ENCODE measurements around the gene PAQR7. TPM values are rescaled to one million over a fixed set of nuclear protein-coding genes. Genes with fewer than 3 reads are reported as not detected.
A peak's percentile ranks its signal among the peaks of the same experiment; 100 is the strongest.

Gene PAQR7
- total RNA-seq, 2 experiments from 2014 or later, result 4.1 to 4.2 TPM

DNA sequence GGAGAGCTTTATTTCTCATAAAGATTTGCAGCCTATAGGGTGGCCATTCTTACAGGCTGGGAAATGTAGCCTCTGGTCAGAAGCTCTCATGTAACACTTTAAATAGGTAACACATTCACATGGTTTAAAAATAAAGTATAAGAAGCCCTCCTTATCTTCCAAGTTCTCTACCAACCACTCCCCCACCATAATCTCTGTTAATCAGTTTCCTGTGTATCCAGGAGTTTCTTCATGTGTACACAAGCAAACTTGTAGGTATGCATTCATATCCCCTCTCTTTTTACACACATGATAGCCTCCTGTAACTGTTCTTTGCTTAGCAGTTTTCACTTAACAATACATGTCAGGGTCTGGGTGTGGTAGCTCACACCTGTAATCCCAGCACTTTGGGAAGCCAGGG lies 35.7 kb upstream of the PAQR7 start:
- ChIA-PET CTCF (no interaction called here), POLR2A (no interaction called here)
- Mint-ChIP-seq H3K4me1 (ENCODE audit: low read depth) (peaks cover 4% of the 10 kb centered on the region), H3K27ac (no peak overlapping the region), H3K27me3 (no peaks in the 10 kb centered on the region), H3K36me3 (no peaks in the 10 kb centered on the region), H3K4me3 (no peak overlapping the region), H3K9me3 (no peaks in the 10 kb centered on the region)
- no peak for DNase-seq
- intact Hi-C loops (cut with micrococcal nuclease), result no loop called here

DNA sequence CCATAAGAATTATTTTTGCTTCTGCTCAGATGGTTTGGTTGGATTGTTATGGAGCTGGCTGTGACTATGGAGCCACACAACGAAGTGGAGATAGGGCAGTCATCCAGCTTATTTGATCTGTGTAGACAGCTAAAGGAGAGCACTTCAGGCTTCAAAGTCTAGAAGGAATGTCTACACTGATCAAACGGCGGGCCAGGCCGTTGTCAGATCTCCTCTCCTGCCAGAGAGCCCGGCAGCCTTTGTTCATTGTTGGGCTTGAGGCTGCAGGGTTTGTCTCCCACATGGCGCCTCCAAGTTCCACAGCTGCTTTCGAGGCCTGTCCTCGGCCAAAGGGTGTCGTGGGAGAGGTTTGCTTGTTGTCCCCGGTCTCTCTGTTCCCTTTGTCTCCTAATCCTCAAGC lies 33.5 kb upstream of the PAQR7 start:
- Mint-ChIP-seq H3K4me3 (no peak overlapping the region), H3K36me3 (peaks cover 12% of the 10 kb centered on the region), H3K27me3 (no peaks in the 10 kb centered on the region), H3K4me1 (ENCODE audit: low read depth) (peaks cover 14% of the 10 kb centered on the region), H3K9me3 (no peaks in the 10 kb centered on the region), H3K27ac (no peak overlapping the region)
- POLR2A ChIA-PET, result no interaction called here
- intact Hi-C loops (cut with micrococcal nuclease), result loop anchor here (5.0 kb wide), 1 partner anchor 87 kb away; no protein-coding TSS in a partner anchor
- CTCF ChIA-PET, result interaction anchor here (0.8 to 7.3 kb wide), 2 partner anchors 14 to 51 kb away, joined by 3 to 89 read pairs; no protein-coding TSS in a partner anchor
- no peak for DNase-seq

DNA sequence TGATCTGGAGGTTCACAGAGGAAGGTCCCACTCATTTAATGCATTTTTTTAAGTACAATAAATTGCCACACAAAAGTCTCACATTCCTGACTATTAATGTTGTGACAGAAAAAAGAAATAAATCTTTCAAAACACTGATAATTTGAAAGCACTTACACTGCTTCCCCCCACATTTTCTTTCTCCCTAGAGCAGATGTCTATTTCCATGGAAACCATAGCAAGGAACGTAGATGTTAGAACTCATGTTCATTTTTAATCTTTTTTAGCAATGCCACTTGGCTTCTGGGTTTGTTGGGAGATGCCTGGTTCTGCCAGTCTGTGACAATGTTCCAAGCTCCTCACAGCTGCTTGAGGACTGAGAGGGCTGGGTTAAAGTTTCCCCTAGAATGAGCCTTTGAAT lies 32.7 kb upstream of the PAQR7 start:
- Mint-ChIP-seq H3K4me3 (no peak overlapping the region), H3K4me1 (ENCODE audit: low read depth) (peaks cover 18% of the 10 kb centered on the region), H3K27me3 (no peaks in the 10 kb centered on the region), H3K9me3 (no peaks in the 10 kb centered on the region), H3K27ac (no peak overlapping the region), H3K36me3 (peaks cover 18% of the 10 kb centered on the region)
- intact Hi-C loops (cut with micrococcal nuclease), result loop anchor here (5.0 kb wide), 1 partner anchor 86 kb away; no protein-coding TSS in a partner anchor
- DNase-seq, result no peak
- ChIA-PET POLR2A (no interaction called here), CTCF (interaction anchor here (7.3 kb wide), 1 partner anchor 13 kb away, joined by 89 read pairs; no protein-coding TSS in a partner anchor)

DNA sequence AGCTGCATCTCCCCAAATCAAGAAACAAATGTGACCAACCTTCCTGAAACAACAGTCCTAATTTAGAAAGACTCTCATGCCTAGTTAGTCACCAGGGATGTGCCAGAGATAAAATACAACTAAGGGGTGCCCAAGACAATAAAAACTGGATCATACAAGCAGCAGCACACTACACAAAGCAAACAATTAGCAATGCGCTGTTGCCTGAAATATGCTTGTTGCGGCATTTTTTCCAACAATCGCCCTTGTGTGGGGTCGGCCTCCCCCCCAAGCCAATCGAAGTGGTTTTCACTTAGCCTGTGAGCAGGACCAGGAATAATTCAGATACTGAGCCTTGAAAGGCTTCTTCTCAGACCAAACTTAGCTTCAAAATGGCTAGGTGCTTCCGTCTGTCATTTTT lies 32.1 kb upstream of the PAQR7 start:
- ChIA-PET CTCF (interaction anchor here (1.2 to 7.3 kb wide), 2 partner anchors 12 to 90 kb away, joined by 4 to 89 read pairs; partner anchors contain the start of gene PAFAH2), POLR2A (interaction anchor here (1.0 kb wide), 1 partner anchor 90 kb away, joined by 3 read pairs; the partner anchor contains the start of gene PAFAH2)
- H3K4me1 Mint-ChIP-seq (ENCODE audit: low read depth), result peaks cover 22% of the 10 kb centered on the region
- intact Hi-C loops (cut with micrococcal nuclease), result loop anchor here (2.0 to 5.0 kb wide), 2 partner anchors 15 to 85 kb away; no protein-coding TSS in a partner anchor
- H3K36me3 Mint-ChIP-seq, result peaks cover 23% of the 10 kb centered on the region
- no peak for DNase-seq
- no peaks in the 10 kb centered on the region for H3K27me3 Mint-ChIP-seq
- no peak overlapping the region for H3K27ac Mint-ChIP-seq
- H3K9me3 Mint-ChIP-seq, result no peaks in the 10 kb centered on the region
- peak overlapping the region; percentile 84 for H3K4me3 Mint-ChIP-seq

DNA sequence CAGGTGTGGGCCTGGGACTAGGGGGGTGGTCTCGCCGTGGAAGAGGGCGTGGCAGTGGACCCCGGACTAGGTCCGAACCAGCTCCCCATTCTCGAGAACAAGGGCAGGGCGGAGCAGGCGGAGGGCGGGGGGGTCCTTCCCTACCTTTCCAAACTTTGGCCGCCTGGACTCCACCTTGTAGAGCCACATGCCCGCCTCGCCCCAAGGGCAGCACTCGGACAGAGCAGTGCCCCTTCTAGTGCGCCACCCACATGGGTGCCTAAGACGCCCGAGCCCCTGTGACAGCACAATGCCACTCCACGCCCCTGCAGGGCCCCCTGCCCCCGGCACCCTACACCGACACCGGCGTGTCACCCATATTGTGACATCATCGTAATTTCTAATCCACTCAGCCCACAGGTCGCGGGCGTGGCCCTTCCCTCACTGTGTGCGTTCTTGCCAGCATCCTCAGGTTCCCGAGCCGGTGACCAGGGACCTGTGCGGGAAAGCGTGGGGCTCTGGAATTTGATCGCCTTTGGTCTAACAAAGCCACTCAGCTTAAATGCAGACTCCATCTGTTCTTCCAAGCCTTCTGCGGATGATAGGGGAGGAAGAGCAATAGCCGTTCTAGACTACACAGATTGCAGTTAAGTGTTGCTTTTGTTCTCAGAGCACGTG lies 31.3 kb upstream of the PAQR7 start:
- H3K4me1 Mint-ChIP-seq (ENCODE audit: low read depth), result peaks cover 23% of the 10 kb centered on the region
- ChIA-PET POLR2A (interaction anchor here (1.0 to 2.5 kb wide), 2 partner anchors 90 to 91 kb away, joined by 3 to 9 read pairs; partner anchors contain the start of gene PAFAH2), CTCF (interaction anchor here (1.2 to 7.3 kb wide), 2 partner anchors 11 to 91 kb away, joined by 4 to 89 read pairs; partner anchors contain the start of gene PAFAH2)
- intact Hi-C loops (cut with micrococcal nuclease), result loop anchor here (2.0 to 5.0 kb wide), 2 partner anchors 16 to 84 kb away; no protein-coding TSS in a partner anchor
- no peaks in the 10 kb centered on the region for H3K27me3 Mint-ChIP-seq
- H3K4me3 Mint-ChIP-seq, result peak overlapping the region; percentile 84
- peaks cover 27% of the 10 kb centered on the region for H3K36me3 Mint-ChIP-seq
- H3K27ac Mint-ChIP-seq, result peak overlapping the region; percentile 51
- peak; percentile 46 for DNase-seq
- no peaks in the 10 kb centered on the region for H3K9me3 Mint-ChIP-seq

DNA sequence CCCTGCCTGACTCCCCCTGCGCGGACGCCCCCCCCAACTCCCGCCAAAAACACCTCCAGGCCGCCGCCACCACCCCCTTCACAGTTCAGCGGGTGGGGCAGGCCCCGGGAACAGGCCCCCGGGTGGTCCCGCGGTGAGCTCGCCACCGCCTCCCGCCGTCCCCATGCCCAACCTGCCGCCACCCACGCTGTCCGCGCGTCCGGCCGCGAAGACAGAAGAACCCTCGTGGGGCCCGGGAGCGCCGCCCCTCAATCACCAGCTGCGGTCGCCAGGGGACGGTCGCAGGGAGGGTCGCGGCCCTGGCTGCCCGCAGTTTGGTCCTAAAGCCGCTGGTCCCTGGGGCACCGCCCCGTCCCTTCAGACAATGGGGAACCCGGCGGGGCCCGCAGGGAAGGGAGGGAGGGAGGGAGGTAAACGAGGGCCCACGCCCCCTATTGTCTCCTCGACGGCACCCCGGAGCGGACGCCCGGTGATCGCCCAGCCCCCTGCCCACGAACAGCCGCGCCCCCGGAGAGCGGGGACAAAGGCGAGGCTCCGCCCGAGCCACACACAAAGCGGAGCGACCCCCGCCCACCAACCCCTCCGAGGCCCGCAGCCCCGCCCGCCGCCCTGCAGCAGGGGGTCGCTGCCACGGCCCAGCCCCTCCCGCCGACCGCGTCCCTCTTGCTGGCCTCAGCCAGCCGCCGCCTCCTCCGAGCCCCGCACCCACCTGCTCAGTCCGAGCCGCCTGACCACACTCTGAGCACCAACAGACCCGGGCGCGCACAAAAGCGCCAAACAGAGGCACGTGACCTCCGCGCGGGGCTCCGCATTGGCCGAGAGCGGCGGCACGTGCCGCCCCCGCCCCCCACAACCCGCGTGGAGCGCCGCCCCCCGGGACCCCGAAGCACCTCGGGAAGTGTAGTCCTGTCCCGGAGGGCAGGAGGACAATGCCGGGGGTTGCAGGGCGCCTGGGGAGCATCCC lies 30.5 kb upstream of the PAQR7 start, which contains the start of gene STMN1:
TSS of gene STMN1 (minus strand) at position 740 of the 964 bp plus-strand sequence. CDS start 1,743 bp downstream, outside the sequence.
- peak; percentile 95 for DNase-seq
- Mint-ChIP-seq H3K27me3 (no peaks in the 10 kb centered on the region), H3K4me1 (ENCODE audit: low read depth) (peaks cover 23% of the 10 kb centered on the region), H3K4me3 (peak within 1 kb of the TSS; percentile 84), H3K9me3 (no peaks in the 10 kb centered on the region), H3K27ac (peak within 1 kb of the TSS; percentile 89), H3K36me3 (peaks cover 35% of the 10 kb centered on the region)
- intact Hi-C loops (cut with micrococcal nuclease), result loop anchor here (1.0 to 5.0 kb wide), 5 partner anchors 11 to 92 kb away; partner anchors contain the start of genes AUNIP and PAFAH2
- ChIA-PET CTCF (interaction anchor here (1.2 to 7.3 kb wide), 5 partner anchors 10 to 93 kb away, joined by 6 to 89 read pairs (median 8); partner anchors contain the start of gene PAFAH2), POLR2A (interaction anchor here (1.0 to 2.5 kb wide), 5 partner anchors 10 to 91 kb away, joined by 3 to 9 read pairs (median 7); partner anchors contain the start of genes MTFR1L and PAFAH2)

DNA sequence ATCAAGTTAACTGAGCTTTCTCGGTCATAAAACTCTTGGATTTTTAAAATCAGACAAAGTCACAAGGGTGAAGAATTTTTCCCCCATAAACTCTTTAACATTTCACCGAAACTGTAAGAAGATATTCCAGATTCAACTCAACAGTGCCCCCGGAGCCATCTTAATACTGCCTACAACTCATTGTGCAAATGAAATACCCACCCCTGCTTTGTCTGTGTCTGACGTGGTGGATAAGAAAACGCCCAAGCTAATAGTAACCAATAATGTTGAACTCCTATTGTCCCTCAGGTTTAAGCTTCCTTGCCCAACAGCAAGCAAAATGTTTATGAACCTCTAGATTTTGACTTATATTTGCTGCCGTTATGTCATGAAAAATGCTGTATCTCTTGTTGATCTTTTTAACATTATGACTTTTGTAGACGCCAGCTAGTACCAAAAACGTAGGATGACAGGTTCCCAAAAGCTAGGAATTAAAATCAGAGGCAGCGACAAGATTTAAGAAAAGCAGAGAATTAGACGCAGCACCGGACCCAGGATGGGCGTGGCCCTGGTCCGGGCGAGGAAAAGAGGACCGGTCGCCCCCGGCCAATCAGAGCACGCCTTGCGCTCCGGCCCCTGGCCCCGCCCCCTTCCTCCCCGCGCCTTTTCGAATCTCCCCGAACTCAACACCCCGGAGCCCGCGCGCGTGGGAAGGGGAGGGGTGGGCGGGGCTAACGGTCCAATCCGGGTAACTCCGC lies 29.6 kb upstream of the PAQR7 start:
- Mint-ChIP-seq H3K27me3 (no peaks in the 10 kb centered on the region), H3K4me1 (ENCODE audit: low read depth) (peaks cover 23% of the 10 kb centered on the region), H3K36me3 (peaks cover 43% of the 10 kb centered on the region), H3K27ac (peak overlapping the region; percentile 68), H3K4me3 (peak overlapping the region; percentile 84), H3K9me3 (no peaks in the 10 kb centered on the region)
- CTCF ChIA-PET, result interaction anchor here (1.2 to 7.3 kb wide), 5 partner anchors 10 to 94 kb away, joined by 6 to 89 read pairs (median 8); partner anchors contain the start of gene PAFAH2
- peak; percentile 97 for DNase-seq
- POLR2A ChIA-PET, result interaction anchor here (1.0 to 2.5 kb wide), 6 partner anchors 10 to 95 kb away, joined by 3 to 9 read pairs (median 7); partner anchors contain the start of genes MTFR1L and PAFAH2
- intact Hi-C loops (cut with micrococcal nuclease), result loop anchor here (1.0 to 5.0 kb wide), 4 partner anchors 10 to 93 kb away; partner anchors contain the start of genes AUNIP and PAFAH2

DNA sequence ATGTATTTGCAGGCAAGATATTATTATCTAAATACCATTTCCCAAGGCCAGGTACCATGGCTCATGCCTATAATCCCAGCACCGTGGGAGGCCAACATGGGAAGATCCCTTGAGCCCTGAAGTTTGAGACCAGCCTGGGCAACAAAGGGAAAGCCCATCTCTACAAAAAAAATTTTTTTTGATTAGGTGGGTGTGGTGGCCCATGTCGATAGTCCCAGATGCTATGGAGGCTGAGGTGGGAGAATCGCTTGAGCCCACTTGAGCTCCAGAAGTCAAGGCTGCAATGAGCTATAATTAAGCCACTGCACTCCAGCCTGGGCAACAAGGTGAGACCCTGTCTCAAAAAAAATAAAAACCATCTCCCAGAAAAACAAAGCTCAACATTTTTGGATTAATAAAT lies 28.5 kb upstream of the PAQR7 start:
- Mint-ChIP-seq H3K9me3 (no peaks in the 10 kb centered on the region), H3K27me3 (no peaks in the 10 kb centered on the region), H3K36me3 (peaks cover 51% of the 10 kb centered on the region), H3K27ac (no peak overlapping the region), H3K4me3 (peak overlapping the region; percentile 84), H3K4me1 (ENCODE audit: low read depth) (peaks cover 23% of the 10 kb centered on the region)
- DNase-seq, result no peak
- intact Hi-C loops (cut with micrococcal nuclease), result no loop called here
- POLR2A ChIA-PET, result interaction anchor here (1.6 to 2.5 kb wide), 3 partner anchors 8 to 96 kb away, joined by 7 to 8 read pairs (median 7); partner anchors contain the start of gene MTFR1L
- CTCF ChIA-PET, result interaction anchor here (1.4 to 7.3 kb wide), 4 partner anchors 9 to 93 kb away, joined by 5 to 89 read pairs (median 26); partner anchors contain the start of gene PAFAH2

DNA sequence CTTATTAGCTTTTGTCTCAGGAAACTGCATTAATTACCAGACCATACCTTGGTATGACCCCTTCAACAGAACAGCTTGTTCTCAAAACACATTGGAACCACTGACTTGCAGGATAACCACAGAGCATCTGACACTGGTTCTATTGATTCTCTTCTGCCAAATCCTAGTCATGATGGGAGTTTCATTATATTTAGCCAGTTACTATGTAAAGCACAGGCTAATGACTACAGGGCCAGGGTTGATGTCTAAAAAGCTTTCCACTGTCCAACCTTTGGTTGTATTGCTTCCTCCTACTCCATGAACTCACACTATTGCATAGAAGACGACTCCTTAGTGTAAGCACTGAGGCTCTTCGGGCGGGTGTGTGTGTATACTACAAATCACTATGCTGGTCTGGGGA lies 27.0 kb upstream of the PAQR7 start:
- ChIA-PET CTCF (interaction anchor here (5.2 kb wide), 1 partner anchor 95 kb away, joined by 45 read pairs; the partner anchor contains the start of gene PAFAH2), POLR2A (no interaction called here)
- DNase-seq, result no peak
- intact Hi-C loops (cut with micrococcal nuclease), result no loop called here
- peaks cover 61% of the 10 kb centered on the region for H3K36me3 Mint-ChIP-seq
- H3K4me1 Mint-ChIP-seq (ENCODE audit: low read depth), result peaks cover 23% of the 10 kb centered on the region
- no peak overlapping the region for H3K4me3 Mint-ChIP-seq
- no peak overlapping the region for H3K27ac Mint-ChIP-seq
- no peaks in the 10 kb centered on the region for H3K9me3 Mint-ChIP-seq
- H3K27me3 Mint-ChIP-seq, result no peaks in the 10 kb centered on the region

DNA sequence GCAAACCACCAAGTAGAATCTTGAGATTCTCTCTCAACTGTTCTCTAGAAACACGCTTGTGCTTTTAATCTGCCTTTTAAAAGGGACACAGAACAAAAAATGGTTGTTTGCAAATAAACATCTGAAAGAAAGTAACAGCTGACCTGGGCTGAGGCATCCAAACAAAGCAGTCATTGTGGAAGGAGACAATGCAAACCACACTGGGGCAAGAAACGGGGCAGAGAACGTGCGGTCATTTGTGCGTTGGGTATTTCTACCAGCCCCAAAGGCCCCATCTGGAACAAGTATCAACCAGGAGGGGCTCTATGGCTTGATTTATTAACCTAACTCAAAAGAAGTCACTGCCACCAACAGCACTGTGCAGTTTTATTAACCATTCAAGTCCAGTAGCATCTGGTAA lies 24.7 kb upstream of the PAQR7 start:
- no peak overlapping the region for H3K4me3 Mint-ChIP-seq
- no peak for DNase-seq
- peaks cover 63% of the 10 kb centered on the region for H3K36me3 Mint-ChIP-seq
- intact Hi-C loops (cut with micrococcal nuclease), result no loop called here
- no peaks in the 10 kb centered on the region for H3K27me3 Mint-ChIP-seq
- POLR2A ChIA-PET, result interaction anchor here (0.9 kb wide), 1 partner anchor 91 kb away, joined by 3 read pairs; no protein-coding TSS in a partner anchor
- H3K27ac Mint-ChIP-seq, result no peak overlapping the region
- CTCF ChIA-PET, result no interaction called here
- no peaks in the 10 kb centered on the region for H3K9me3 Mint-ChIP-seq
- H3K4me1 Mint-ChIP-seq (ENCODE audit: low read depth), result peaks cover 25% of the 10 kb centered on the region

Measured in activated CD4-positive, alpha-beta memory T cell treated with anti-CD3 and anti-CD28 coated beads for 36 hours (primary cell).